CD4-positive, CD25-positive, alpha-beta regulatory T cell (primary cell): Measurements from ENCODE around the gene UACA. TPM values are rescaled to one million over a fixed set of nuclear protein-coding genes. Genes with fewer than 3 reads are reported as not detected.

Experiments
- ATAC-seq, 2 donors: fragments of 150-1000 bp; cut with Tn5 transposase; one replicate each; pipeline ENCODE4 v1.10.0; 2021; ENCODE audit warnings: low read depth in 2 of 2, moderate number of reproducible peaks in 2 of 2, moderate library complexity in 1 of 2
- DNase-seq, 3 donors: peaks; one replicate each; pipeline versions ENCODE4 v3.0.0 to v3.0.0-alpha.2; 2012 to 2022; ENCODE audit warnings: mixed read lengths in 1 of 3
- H3K27ac ChIP-seq: one replicate; pipeline ENCODE4 v1.7.0; 2013; ENCODE audit warnings: mild to moderate bottlenecking, low read length; ENCODE audit not compliant: insufficient read depth, poor library complexity, severe bottlenecking
- H3K27me3 ChIP-seq: one replicate; pipeline ENCODE4 v1.7.0; 2013; ENCODE audit warnings: low read length; ENCODE audit not compliant: control insufficient read depth, insufficient read depth
- H3K36me3 ChIP-seq: one replicate; pipeline ENCODE4 v1.7.0; 2013; ENCODE audit warnings: mild to moderate bottlenecking, low read length, moderate library complexity; ENCODE audit not compliant: control insufficient read depth, insufficient read depth
- H3K4me1 ChIP-seq: 2 replicates; pipeline ENCODE4 v1.7.0; 2013; ENCODE audit warnings: mild to moderate bottlenecking, low read length; ENCODE audit not compliant: insufficient read depth, control insufficient read depth, poor library complexity, severe bottlenecking
- H3K4me3 ChIP-seq: one replicate; pipeline ENCODE4 v1.7.0; 2013; ENCODE audit warnings: low read depth, mild to moderate bottlenecking, low read length, moderate library complexity
- H3K9me3 ChIP-seq, 2 experiments: 1 replicate in 1 of 2; 2 replicates in 1 of 2; pipeline ENCODE4 v1.7.0; 2013; ENCODE audit warnings: low read length in 2 of 2, mild to moderate bottlenecking in 1 of 2, moderate library complexity in 1 of 2; ENCODE audit not compliant: control insufficient read depth in 2 of 2
- H3K27ac Mint-ChIP-seq, 3 donors: one replicate each; pipeline ENCODE4 v1.8.0; 2020 to 2022; ENCODE audit warnings: mild to moderate bottlenecking in 3 of 3, mixed read lengths in 3 of 3, moderate library complexity in 2 of 3
- H3K27me3 Mint-ChIP-seq: one replicate; pipeline ENCODE4 v1.8.0; 2022; ENCODE audit warnings: mild to moderate bottlenecking, mixed read lengths
- H3K36me3 Mint-ChIP-seq: one replicate; pipeline ENCODE4 v1.8.0; 2020; ENCODE audit warnings: mixed read lengths
- H3K4me1 Mint-ChIP-seq, 4 donors: one replicate each; pipeline ENCODE4 v1.8.0; 2020 to 2022; ENCODE audit warnings: mixed read lengths in 4 of 4, mild to moderate bottlenecking in 1 of 4
- H3K4me3 Mint-ChIP-seq, 4 donors: one replicate each; pipeline ENCODE4 v1.8.0; 2020 to 2022; ENCODE audit warnings: mild to moderate bottlenecking in 4 of 4, mixed read lengths in 4 of 4, moderate library complexity in 3 of 4
- H3K9me3 Mint-ChIP-seq, 7 donors: one replicate each; pipeline ENCODE4 v1.8.0; 2020 to 2022; ENCODE audit warnings: mixed read lengths in 7 of 7, mild to moderate bottlenecking in 3 of 7, moderate library complexity in 2 of 7
- polyA plus RNA-seq, 4 donors: library from polyadenylated mRNA; unstranded; fragments of 300-500 nt; fragmentation: Illumina TruSeq; gene quantifications; one replicate each; pipeline ENCODE4 v1.2.3, GENCODE V29; 2021
- total RNA-seq: library from RNA; stranded (reverse); gene quantifications from one replicate; pipeline ENCODE4 v1.2.3, GENCODE V29; 2022

Gene UACA
- total and polyA plus RNA-seq, 5 donors from 2014 or later: 0.47 TPM; not detected in 4

DNA sequence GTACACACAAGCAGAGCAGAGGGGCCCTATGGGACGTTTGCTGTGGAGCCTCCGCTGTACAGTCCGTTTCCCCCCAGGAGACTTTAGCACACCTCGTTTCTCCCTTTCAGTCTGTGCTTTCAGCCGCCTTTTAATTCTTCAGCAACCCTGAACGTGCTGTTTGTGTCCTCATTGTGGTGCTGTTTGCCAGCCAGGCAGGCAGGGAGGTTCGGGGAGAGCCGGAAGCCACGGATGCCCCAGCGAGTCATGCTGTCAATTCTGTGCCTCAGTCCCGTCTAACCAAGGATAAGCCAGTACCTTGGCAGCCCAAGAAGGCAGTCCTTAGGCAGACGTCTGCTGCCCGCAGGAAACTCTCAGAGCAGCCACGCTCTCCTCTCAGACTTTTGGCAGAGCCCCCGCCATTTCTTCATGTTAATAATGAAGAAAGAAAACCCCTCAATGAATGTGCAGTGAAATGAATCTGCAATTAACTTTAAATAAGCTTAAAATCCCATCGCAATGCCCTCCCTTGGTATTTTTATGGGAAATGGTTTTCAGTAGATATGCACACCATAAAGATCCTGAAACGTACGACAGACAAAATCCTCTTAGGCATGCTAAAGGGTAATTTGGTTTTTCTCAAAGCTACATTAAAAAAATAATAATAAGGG, 158.6 kb downstream of the UACA start:
- H3K27ac Mint-ChIP-seq: no peak overlapping the region
- Histone ChIP-seq H3K4me3 (no peak overlapping the region), H3K27ac (no peak overlapping the region), H3K4me1 (no peaks in the 10 kb centered on the region), H3K9me3 (no peaks in the 10 kb centered on the region), H3K36me3 (no peaks in the 10 kb centered on the region), H3K27me3 (no peaks in the 10 kb centered on the region)
- no peaks in the 10 kb centered on the region for H3K4me1 Mint-ChIP-seq
- no peak overlapping the region for H3K4me3 Mint-ChIP-seq
- H3K36me3 Mint-ChIP-seq: no peaks in the 10 kb centered on the region
- H3K27me3 Mint-ChIP-seq: peaks cover 4% of the 10 kb centered on the region
- ATAC-seq: no peak
- no peak for DNase-seq
- peaks cover 0 to 2% (median 0%) of the 10 kb centered on the region in 7 donors for H3K9me3 Mint-ChIP-seq

Other genes starting within 250 kb of the UACA start
- not detected for gene LARP6, start 90.6 kb upstream of the UACA start, total RNA-seq
- gene LARP6, start 90.6 kb upstream of the UACA start, polyA plus RNA-seq: not detected
- gene THAP10, start 128.9 kb upstream of the UACA start, total RNA-seq: not detected
- not detected for gene THAP10, start 128.9 kb upstream of the UACA start, polyA plus RNA-seq
- not detected for gene LRRC49, start 129.3 kb upstream of the UACA start, total RNA-seq
- gene LRRC49, start 129.3 kb upstream of the UACA start, polyA plus RNA-seq: under 1 TPM in 1 of 4 donors, not detected in 3; 0.34 TPM